GM18519 (cell line): ENCODE measurements around the gene C11orf21.

ENCODE experiments used
- ATAC-seq: cut with Tn5 transposase; IDR thresholded peaks from one replicate; pipeline ENCODE4 v1.9.1; 2021; ENCODE audit warnings: mild to moderate bottlenecking, moderate library complexity; ENCODE audit not compliant: unreplicated experiment, low FRiP score

The C11orf21 gene

GRCh38 chr11:2262301-2263070, 39.2 kb downstream of the C11orf21 start:
- no peak for ATAC-seq

GRCh38 chr11:2261436-2262230, 40.1 kb downstream of the C11orf21 start:
- ATAC-seq = no peak

GRCh38 chr11:2260491-2261364, 41.0 kb downstream of the C11orf21 start:
- ATAC-seq = no peak

- no peak for ATAC-seq
These were observed 41.7 kb downstream of the C11orf21 start for GRCh38 chr11:2259897-2260451.

- ATAC-seq = no peak
These were observed 42.3 kb downstream of the C11orf21 start for GRCh38 chr11:2259466-2259830.

- ATAC-seq = no peak
These were observed 42.9 kb downstream of the C11orf21 start for GRCh38 chr11:2258501-2259465.

- ATAC-seq = no peak
These were observed 44.6 kb downstream of the C11orf21 start for GRCh38 chr11:2256951-2257700.

GRCh38 chr11:2256293-2256913, 45.3 kb downstream of the C11orf21 start:
- ATAC-seq = no peak

- ATAC-seq = no peak
These were observed 49.7 kb downstream of the C11orf21 start for GRCh38 chr11:2252018-2252417.

- no peak for ATAC-seq
These were observed 50.6 kb downstream of the C11orf21 start for GRCh38 chr11:2251138-2251537.

GRCh38 chr11:2250485-2250884, 51.2 kb downstream of the C11orf21 start:
- ATAC-seq = no peak

- ATAC-seq = no peak
These were observed 51.7 kb downstream of the C11orf21 start for GRCh38 chr11:2250041-2250440.

- ATAC-seq = no peak
These were observed 52.4 kb downstream of the C11orf21 start for GRCh38 chr11:2249189-2249916.

GRCh38 chr11:2248762-2249161, 53.0 kb downstream of the C11orf21 start:
- ATAC-seq = no peak

GRCh38 chr11:2248242-2248641, 53.5 kb downstream of the C11orf21 start:
- no peak for ATAC-seq

- ATAC-seq = no peak
These were observed 54.2 kb downstream of the C11orf21 start for GRCh38 chr11:2247496-2247895.
